Heart left ventricle (tissue), 13 donors: ENCODE results near the gene PTPRM.

Experiments
- CTCF ChIP-seq, 12 donors: fragments of 200-600 bp; sonication (generic) in 4 of 12; IDR thresholded peaks; one replicate each; pipeline versions ENCODE4 v1.5.0 to v1.8.0; 2018 to 2022; ENCODE audit warnings: antibody characterized with exemption in 12 of 12, mild to moderate bottlenecking in 5 of 12
- POLR2A ChIP-seq, 2 donors: fragments of 450-650 bp; IDR thresholded peaks; one replicate each; pipeline ENCODE4 v1.6.1; 2017; ENCODE audit warnings: antibody characterized with exemption in 2 of 2, mild to moderate bottlenecking in 2 of 2, moderate library complexity in 2 of 2
- donor health status: ischemic (EF 13 %, LVEDD 7.1; RV severe dilation, severe dysfunction).
- donor health status: DM: no; HTN: yes; CAD: no.
- donor health status: DM: no; HTN: no; CAD: no.
- donor health status: ischemic (EF 25% LVEDD 6.9; RV normal size, moderate dysfunction).
- donor health status: ischemic (EF 25% LVEDD 5.7; RV mildly dilated, moderate dysfunction).
- donor health status: ischemic (EF 35%, LVEDD 5.7; RV mildly dilated, moderate dysfunction).
- donor health status: nonischemic (EF 11% LVEDD 7.7; RV severe dilation, severe dysfunction).
- donor health status: DM: yes; HTN: yes; CAD: no.
- donor health status: PGD.
- donor health status: ischemic (EF 29% LVEDD 5.4; RV normal size, mild dysfunction).
- donor health status: nonischemic (EF 23%, LVEDD 6.1; RV moderate dilation, normal function).

- TF ChIP-seq CTCF (IDR thresholded peaks at IDR 0.05), result no peak
- TF ChIP-seq POLR2A (IDR thresholded peaks at IDR 0.05), result no peak
Measured at GRCh38 chr18:8049147-8049546, 482.0 kb downstream of the PTPRM start.
